ENCODE data around the gene BRME1.

DNA sequence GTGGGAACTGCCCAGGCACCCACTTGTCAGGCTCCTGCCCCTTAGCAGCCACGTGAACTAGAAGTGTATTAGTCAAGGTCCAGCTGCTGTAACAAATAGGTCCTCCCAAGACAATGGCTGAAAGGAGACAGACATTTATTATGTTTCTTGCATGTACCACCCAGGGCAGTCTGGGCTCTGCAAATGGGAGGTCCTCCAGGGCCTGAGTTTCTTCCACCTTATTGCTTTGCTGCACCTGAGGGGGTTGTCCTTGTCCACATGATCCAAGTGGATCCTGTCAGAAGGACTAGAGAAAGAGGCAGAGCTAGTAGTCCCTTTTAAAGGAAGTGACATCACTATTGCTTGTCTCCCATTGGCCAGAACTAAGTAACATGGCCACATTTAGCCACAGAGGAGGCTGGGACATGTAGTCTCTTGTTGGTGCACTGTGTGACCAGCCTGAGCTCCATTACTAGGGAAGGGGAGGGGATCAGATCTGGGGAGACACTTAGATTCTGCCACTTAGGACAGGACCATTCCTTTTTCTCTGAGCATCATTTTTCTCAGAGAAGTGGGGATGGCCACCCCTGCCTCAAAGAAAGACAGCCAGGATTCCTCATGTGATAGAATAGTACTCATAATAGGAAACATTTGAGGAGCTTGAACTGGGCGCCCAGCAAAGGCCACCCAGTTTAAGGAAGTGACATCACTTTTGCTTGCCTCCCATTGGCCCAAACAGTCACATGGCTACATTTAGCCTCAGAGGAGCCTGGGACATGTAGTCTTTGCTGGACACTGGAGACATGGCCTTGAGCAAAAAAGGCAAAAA, 15.2 kb upstream of the BRME1 start:
- TF ChIP-seq, protein P1, sequence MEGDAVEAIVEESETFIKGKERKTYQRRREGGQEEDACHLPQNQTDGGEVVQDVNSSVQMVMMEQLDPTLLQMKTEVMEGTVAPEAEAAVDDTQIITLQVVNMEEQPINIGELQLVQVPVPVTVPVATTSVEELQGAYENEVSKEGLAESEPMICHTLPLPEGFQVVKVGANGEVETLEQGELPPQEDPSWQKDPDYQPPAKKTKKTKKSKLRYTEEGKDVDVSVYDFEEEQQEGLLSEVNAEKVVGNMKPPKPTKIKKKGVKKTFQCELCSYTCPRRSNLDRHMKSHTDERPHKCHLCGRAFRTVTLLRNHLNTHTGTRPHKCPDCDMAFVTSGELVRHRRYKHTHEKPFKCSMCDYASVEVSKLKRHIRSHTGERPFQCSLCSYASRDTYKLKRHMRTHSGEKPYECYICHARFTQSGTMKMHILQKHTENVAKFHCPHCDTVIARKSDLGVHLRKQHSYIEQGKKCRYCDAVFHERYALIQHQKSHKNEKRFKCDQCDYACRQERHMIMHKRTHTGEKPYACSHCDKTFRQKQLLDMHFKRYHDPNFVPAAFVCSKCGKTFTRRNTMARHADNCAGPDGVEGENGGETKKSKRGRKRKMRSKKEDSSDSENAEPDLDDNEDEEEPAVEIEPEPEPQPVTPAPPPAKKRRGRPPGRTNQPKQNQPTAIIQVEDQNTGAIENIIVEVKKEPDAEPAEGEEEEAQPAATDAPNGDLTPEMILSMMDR (IDR thresholded peaks at IDR 0.05), result no peak
- no peak for TF ChIP-seq POLR2A (IDR thresholded peaks at IDR 0.05)
